BLaER1 (cell line): Measurements from ENCODE around the gene PROX2.

Experiments used
- H3K27ac ChIP-seq: shearing (Covaris generic); formaldehyde crosslinking; 2 replicates; pipeline ENCODE4 v1.8.1; 2022
- H3K27me3 ChIP-seq: shearing (Covaris generic); formaldehyde crosslinking; 2 replicates; pipeline ENCODE4 v1.8.1; 2022
- H3K36me3 ChIP-seq: shearing (Covaris generic); formaldehyde crosslinking; 2 replicates; pipeline ENCODE4 v1.8.1; 2022
- H3K4me1 ChIP-seq: shearing (Covaris generic); formaldehyde crosslinking; 2 replicates; pipeline ENCODE4 v1.8.1; 2022
- H3K4me2 ChIP-seq: shearing (Covaris generic); formaldehyde crosslinking; 2 replicates; pipeline ENCODE4 v1.8.1; 2022
- H3K4me3 ChIP-seq: shearing (Covaris generic); formaldehyde crosslinking; 2 replicates; pipeline ENCODE4 v1.8.1; 2022
- H3K9ac ChIP-seq: shearing (Covaris generic); formaldehyde crosslinking; 2 replicates; pipeline ENCODE4 v1.8.1; 2022
- H3K9me3 ChIP-seq: shearing (Covaris generic); formaldehyde crosslinking; 2 replicates; pipeline ENCODE4 v1.8.1; 2022
- H4K20me1 ChIP-seq: shearing (Covaris generic); formaldehyde crosslinking; 2 replicates; pipeline ENCODE4 v1.8.1; 2022
- Cebpa-rat ChIP-seq: shearing (Covaris generic); IDR thresholded peaks from 2 replicates; pipeline ENCODE4 v1.8.1; 2022

The PROX2 gene, protein sequence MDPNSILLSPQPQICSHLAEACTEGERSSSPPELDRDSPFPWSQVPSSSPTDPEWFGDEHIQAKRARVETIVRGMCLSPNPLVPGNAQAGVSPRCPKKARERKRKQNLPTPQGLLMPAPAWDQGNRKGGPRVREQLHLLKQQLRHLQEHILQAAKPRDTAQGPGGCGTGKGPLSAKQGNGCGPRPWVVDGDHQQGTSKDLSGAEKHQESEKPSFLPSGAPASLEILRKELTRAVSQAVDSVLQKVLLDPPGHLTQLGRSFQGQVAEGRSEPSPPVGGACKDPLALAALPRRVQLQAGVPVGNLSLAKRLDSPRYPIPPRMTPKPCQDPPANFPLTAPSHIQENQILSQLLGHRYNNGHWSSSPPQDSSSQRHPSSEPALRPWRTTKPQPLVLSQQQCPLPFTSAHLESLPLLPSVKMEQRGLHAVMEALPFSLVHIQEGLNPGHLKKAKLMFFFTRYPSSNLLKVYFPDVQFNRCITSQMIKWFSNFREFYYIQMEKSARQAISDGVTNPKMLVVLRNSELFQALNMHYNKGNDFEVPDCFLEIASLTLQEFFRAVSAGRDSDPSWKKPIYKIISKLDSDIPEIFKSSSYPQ

DNA sequence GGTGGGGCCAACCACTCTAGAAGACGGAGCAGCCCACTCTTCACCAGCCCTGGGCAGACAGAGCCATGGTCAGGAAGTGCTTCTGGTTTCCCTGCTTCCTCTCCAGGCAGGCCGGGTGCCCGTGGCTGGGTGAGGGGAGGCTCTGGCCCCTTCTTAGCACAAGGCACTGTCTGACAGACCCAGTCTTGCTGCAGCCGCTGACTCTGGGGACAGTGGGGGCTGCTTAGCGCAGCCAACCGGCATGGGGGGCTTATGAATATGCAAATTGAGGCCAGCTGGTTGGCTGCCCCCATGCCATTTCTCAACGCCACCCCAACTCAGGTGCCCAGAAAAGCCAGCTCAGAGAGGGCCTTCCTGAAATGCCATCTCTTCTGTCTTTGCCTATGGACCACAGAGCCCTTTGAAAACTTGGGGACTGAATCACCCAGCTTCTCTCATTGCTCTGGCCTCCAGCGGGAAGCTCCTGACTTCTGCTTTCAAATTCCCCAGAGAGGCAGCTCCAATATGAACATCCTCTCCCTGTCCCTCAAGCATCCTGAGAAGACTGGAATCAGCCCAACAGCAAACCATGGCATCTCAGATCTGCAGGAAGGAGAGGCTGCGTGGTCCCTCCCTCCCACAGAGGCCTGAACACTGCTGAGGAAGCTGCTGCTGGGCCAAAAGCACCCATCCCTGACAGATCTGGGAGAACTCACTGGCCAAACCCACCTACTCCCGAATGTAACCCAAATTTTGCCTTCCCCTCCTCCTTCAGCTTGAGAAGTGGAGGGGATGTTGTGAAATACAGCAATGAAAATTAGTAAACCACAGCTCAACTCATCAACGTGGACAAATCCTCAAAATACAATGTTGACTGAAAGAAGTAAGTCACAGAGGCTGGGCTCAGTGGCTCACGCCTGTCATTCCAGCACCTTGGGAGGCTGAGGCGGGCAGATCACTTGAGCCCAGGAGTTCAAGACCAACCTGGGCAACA lies at the start of gene PROX2:
Gene PROX2, minus strand, starts transcription at position 205 of the 973 bp plus-strand sequence. CDS start 12,311 bp downstream, outside the sequence.
- peak within 1 kb of the TSS; percentile 66 for H3K27ac ChIP-seq
- H3K27me3 ChIP-seq = no peaks in the 10 kb centered on the region
- peak within 1 kb of the TSS; percentile 91 for H3K4me2 ChIP-seq
- H3K36me3 ChIP-seq = no peaks in the 10 kb centered on the region
- no peaks in the 10 kb centered on the region for H3K9me3 ChIP-seq
- peaks cover 38% of the 10 kb centered on the region for H3K4me1 ChIP-seq
- H3K9ac ChIP-seq = peak within 1 kb of the TSS; percentile 41; the same call in 1 of the 2 replicates
- peak within 1 kb of the TSS; percentile 25; the same call in 1 of the 2 replicates for H3K4me3 ChIP-seq
- TF ChIP-seq Cebpa-rat = peak; percentile 55; the same call in 1 of the 2 replicates
- H4K20me1 ChIP-seq = no peaks in the 10 kb centered on the region

DNA sequence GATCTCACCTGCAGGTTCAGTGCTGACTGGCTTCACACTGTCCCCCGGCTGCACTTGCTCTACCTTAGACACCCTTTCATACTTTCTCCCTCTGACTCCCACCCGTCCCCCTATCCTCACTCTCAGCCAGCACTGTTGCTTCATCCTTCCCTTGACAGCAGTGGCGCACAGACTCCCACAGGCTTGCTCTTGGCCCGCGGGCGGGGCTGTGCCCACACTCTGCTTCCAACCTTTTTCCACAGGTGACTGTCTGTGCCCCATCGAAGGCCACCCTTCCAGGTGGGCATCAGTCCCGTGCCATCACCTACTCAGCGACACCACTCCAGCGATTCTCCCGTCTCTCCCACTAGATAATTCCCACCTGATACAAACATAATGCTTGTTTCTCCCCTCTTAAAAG lies 48.1 kb upstream of the PROX2 start:
- H3K27ac ChIP-seq = no peak overlapping the region
- H3K4me1 ChIP-seq = peaks cover 23% of the 10 kb centered on the region
- no peak overlapping the region for H3K9ac ChIP-seq
- H3K9me3 ChIP-seq = no peaks in the 10 kb centered on the region
- no peaks in the 10 kb centered on the region for H4K20me1 ChIP-seq
- H3K36me3 ChIP-seq = peaks cover 11% of the 10 kb centered on the region
- H3K4me3 ChIP-seq = no peak overlapping the region
- H3K4me2 ChIP-seq = no peak overlapping the region
- no peak for TF ChIP-seq Cebpa-rat
- H3K27me3 ChIP-seq = no peaks in the 10 kb centered on the region

DNA sequence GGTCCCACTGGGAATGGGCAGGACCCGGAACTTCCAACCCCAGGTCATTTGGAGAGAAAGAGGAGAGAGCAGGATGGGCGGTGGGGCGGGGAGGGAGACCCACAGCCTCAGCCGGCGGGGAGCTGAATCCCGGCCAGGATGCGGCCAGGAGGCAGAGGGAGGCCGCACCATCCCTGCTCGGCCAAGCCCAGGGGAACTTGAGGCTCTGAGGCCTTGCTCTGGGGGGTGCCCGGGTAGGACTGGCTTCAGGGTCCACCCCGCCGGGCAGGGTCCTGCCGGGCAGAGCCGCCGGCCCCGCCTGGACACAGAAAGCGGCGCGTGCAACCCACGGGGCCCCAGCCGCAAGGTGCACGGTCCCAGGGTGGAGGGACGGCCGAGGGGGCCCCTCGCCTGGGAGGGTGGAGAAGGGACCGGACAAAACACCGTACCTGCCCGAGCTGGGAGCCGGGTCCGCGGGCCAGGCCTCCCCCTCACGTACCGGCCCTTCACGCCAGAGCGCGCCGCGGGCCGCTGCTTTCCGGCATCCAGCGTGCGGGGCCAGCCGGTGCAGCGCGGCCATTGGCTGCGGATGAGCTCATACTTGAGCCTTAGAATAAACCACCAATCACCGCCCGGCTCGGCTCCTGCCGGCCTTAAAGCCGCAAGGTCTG lies 46.9 kb upstream of the PROX2 start, which contains the start of gene RPS6KL1:
Gene RPS6KL1, minus strand, starts transcription at position 509 of the 650 bp plus-strand sequence. CDS start 1,719 bp downstream, outside the sequence.
- TF ChIP-seq Cebpa-rat = no peak
- Histone ChIP-seq H3K9me3 (no peaks in the 10 kb centered on the region), H3K4me1 (peaks cover 17% of the 10 kb centered on the region), H3K4me3 (peak within 1 kb of the TSS; percentile 90), H3K27me3 (no peaks in the 10 kb centered on the region), H3K4me2 (peak within 1 kb of the TSS; percentile 94), H3K27ac (peak within 1 kb of the TSS; percentile 92), H4K20me1 (no peaks in the 10 kb centered on the region), H3K36me3 (peaks cover 19% of the 10 kb centered on the region), H3K9ac (peak within 1 kb of the TSS; percentile 89)

DNA sequence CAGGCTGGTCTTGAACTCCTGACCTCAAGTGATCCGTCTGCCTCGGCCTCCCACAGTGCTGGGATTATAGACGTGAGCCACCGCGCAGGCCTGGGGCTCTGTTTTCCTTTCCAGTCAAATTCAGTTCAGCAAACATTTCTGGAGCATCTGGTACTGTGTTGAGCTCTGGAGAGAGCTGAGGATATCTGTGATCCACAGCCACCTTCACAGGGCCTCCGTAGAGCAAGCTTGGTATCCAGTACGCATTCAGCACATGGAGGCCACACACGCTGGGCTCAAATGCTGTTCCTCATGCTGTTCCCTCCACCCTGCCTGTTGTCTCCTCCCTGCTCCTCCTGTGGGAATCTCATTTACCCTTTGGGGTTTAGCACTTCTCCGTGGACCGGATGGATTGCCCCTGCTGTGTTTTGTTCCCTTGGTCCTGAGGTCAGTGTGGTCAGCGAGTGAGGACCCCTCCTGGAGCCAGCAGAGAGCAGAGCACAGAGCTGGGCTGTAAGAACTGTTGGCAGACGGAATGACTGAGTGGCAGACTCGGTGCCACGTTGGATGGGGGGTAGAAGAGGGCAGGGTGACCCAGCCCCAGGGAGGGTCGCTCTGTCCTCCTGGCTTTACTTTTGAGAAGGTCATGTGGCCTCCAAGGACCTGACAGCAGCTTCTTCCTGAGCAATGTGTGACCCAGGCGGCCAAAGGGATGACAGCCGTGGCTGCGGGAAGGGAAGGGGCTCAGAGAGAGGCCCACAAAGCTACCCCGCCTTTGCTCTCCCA lies 46.2 kb upstream of the PROX2 start:
- Histone ChIP-seq H3K27me3 (no peaks in the 10 kb centered on the region), H3K4me1 (peaks cover 22% of the 10 kb centered on the region), H3K36me3 (peaks cover 19% of the 10 kb centered on the region), H3K27ac (peak overlapping the region; percentile 92), H3K9ac (peak overlapping the region; percentile 89), H4K20me1 (no peaks in the 10 kb centered on the region), H3K4me2 (peak overlapping the region; percentile 94), H3K9me3 (no peaks in the 10 kb centered on the region), H3K4me3 (peak overlapping the region; percentile 90)
- TF ChIP-seq Cebpa-rat = no peak

DNA sequence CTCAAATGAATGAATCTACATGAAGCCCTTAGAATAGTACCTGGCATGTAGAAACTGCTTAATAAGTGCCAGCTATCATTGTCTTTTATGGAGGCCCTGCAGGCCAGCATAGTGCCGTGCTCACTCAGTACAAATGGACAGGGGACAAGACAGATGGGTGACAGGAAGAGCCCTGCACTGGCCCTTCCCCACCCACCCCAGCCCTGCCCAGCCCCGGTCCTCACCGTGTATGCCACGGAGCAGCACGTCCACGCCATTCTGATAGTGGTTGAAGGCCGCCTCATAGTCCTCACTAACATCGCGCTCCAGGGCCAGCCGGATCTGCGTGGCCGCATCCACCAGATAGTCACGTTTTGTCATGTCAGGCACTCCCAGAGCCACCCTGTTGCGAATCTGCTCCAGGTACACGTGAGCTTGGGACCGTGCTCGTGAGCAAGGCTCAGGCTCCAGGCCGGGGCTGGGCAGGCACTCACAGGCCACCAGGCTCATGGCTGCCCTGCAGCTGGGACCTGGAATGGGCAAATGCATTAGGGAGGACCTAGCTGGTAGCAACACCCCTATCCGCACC lies 45.2 kb upstream of the PROX2 start:
- Histone ChIP-seq H3K9ac (no peak overlapping the region), H3K27ac (no peak overlapping the region), H3K36me3 (peaks cover 23% of the 10 kb centered on the region), H3K9me3 (no peaks in the 10 kb centered on the region), H3K4me2 (no peak overlapping the region), H4K20me1 (no peaks in the 10 kb centered on the region), H3K27me3 (no peaks in the 10 kb centered on the region), H3K4me3 (no peak overlapping the region), H3K4me1 (peaks cover 22% of the 10 kb centered on the region)
- TF ChIP-seq Cebpa-rat = no peak

DNA sequence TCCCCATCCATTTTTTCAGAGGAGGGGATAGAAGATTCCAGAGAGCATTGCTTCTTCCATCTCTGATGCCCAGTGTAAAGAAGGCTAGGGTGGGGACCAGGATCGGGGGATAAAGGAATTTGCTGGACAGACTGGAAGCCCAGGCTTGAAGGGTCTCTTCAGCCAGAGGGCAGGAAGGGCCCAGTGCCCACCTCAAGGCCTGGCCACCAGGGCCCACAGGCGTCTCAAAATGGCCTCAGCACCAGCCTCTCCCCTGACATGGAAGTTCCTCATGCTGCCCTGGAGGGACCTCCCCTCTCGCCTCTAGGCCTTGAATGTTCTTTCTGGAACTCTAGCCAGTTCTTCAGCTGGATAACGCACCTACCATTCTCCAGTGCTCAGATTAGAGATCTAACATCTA lies 44.3 kb upstream of the PROX2 start:
- Histone ChIP-seq H3K36me3 (peaks cover 25% of the 10 kb centered on the region), H3K9ac (no peak overlapping the region), H3K4me1 (peaks cover 22% of the 10 kb centered on the region), H3K27ac (no peak overlapping the region), H3K27me3 (no peaks in the 10 kb centered on the region), H3K9me3 (no peaks in the 10 kb centered on the region), H4K20me1 (no peaks in the 10 kb centered on the region), H3K4me3 (no peak overlapping the region), H3K4me2 (no peak overlapping the region)
- no peak for TF ChIP-seq Cebpa-rat

DNA sequence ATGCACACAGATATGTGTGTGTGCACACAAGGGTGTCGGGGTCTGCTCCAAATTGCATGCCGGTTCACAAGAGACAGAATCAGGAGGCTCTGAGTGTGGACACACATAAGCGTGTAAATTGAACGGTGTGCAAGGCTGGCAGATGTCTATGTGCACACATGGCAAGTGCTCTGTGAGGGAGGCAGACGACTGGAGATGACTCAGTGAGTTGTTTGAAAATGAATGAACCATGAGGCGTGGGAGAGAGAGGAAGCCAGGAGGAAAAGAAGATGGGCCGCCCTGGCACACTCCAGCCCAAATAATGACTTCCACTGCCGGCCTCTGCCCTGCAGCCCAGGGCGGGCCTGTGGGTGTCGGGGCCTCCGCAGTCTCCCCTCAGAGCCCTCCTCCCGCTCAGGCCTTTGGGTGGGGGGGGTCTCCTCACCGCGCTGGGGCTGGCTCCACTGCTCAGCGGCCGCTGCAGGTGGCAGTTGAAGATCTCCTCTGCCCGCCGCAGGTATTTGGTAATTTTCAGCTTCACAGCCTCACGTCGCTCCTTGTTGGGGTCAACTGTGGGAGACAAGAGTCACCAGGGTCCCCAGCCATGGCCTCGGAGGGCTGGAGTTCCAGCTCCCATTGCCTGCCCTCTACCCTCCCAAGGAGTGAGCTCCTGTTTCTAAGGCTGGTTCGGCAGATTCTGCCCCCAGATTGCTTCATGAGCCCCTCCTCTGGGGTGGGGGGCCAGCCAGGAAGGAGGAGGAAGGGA lies 43.6 kb upstream of the PROX2 start:
- H3K4me1 ChIP-seq = peaks cover 22% of the 10 kb centered on the region
- H3K27me3 ChIP-seq = no peaks in the 10 kb centered on the region
- TF ChIP-seq Cebpa-rat = no peak
- H3K4me3 ChIP-seq = no peak overlapping the region
- H3K4me2 ChIP-seq = no peak overlapping the region
- H3K27ac ChIP-seq = no peak overlapping the region
- H3K9ac ChIP-seq = no peak overlapping the region
- H4K20me1 ChIP-seq = no peaks in the 10 kb centered on the region
- peaks cover 25% of the 10 kb centered on the region for H3K36me3 ChIP-seq
- H3K9me3 ChIP-seq = no peaks in the 10 kb centered on the region

DNA sequence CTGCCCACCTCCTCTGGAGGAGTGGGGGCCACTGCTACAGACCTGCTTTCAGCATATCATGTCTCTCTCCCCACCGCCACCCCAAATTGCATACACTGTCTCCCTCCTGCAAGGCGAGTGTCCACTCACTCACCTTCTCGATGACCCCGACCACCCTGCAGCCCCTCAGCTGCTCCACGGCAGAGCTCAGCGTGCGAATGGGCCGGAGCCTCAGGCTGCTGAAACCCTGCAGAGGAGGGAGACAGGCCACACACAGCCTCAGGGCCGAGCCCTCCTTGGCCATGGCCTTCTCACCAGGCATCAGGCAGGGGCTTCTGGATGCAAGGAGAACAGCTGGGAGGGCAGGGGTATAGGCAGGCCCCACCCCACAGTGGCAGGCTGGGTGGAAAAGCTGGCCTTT lies 42.4 kb upstream of the PROX2 start:
- H3K4me3 ChIP-seq = no peak overlapping the region
- H3K4me1 ChIP-seq = peaks cover 14% of the 10 kb centered on the region
- no peak overlapping the region for H3K4me2 ChIP-seq
- no peak for TF ChIP-seq Cebpa-rat
- H3K27ac ChIP-seq = no peak overlapping the region
- H3K9ac ChIP-seq = no peak overlapping the region
- no peaks in the 10 kb centered on the region for H3K9me3 ChIP-seq
- no peaks in the 10 kb centered on the region for H4K20me1 ChIP-seq
- no peaks in the 10 kb centered on the region for H3K27me3 ChIP-seq
- H3K36me3 ChIP-seq = peaks cover 25% of the 10 kb centered on the region
